PFSK-1 (cell line): ENCODE measurements around the gene SLC1A2.

ENCODE experiments used
- FOXP2 ChIP-seq: optimal IDR thresholded peaks from 2 replicates; pipeline ENCODE3; 2011; ENCODE audit warnings: borderline replicate concordance, control low read depth, inconsistent platforms; ENCODE audit not compliant: insufficient read depth; ENCODE audit errors: extremely low read length, extremely low read depth
- POLR2AphosphoS5 ChIP-seq: IDR thresholded peaks from 2 replicates; pipeline ENCODE4 v1.6.1; 2012; ENCODE audit warnings: low read depth, mild to moderate bottlenecking, control low read depth, low read length, moderate library complexity
- SIN3A ChIP-seq: IDR thresholded peaks from 2 replicates; pipeline ENCODE4 v1.6.1; 2012; ENCODE audit warnings: mild to moderate bottlenecking, low read length, moderate library complexity, borderline replicate concordance; ENCODE audit not compliant: insufficient read depth
- TAF1 ChIP-seq: IDR thresholded peaks from 2 replicates; pipeline ENCODE4 v1.6.1; 2012; ENCODE audit warnings: low read length, control low read depth, borderline replicate concordance; ENCODE audit not compliant: insufficient read depth
- TF ChIP-seq, protein P1 (sequence below), 2 experiments: IDR thresholded peaks; 2 replicates each; pipeline versions ENCODE4 v1.6.1 to v1.8.0; 2011 to 2012; ENCODE audit warnings: low read depth in 2 of 2, low read length in 2 of 2, control low read depth in 1 of 2, inconsistent platforms in 1 of 2, mild to moderate bottlenecking in 1 of 2, moderate library complexity in 1 of 2; ENCODE audit not compliant: insufficient read depth in 1 of 2

SLC1A2 gene

GRCh38 chr11:35338921-35339320 lies 80.4 kb downstream of the SLC1A2 start:
- no peak for TF ChIP-seq POLR2AphosphoS5
- no peak for TF ChIP-seq TAF1
- no peak for TF ChIP-seq SIN3A
- TF ChIP-seq, protein P1, sequence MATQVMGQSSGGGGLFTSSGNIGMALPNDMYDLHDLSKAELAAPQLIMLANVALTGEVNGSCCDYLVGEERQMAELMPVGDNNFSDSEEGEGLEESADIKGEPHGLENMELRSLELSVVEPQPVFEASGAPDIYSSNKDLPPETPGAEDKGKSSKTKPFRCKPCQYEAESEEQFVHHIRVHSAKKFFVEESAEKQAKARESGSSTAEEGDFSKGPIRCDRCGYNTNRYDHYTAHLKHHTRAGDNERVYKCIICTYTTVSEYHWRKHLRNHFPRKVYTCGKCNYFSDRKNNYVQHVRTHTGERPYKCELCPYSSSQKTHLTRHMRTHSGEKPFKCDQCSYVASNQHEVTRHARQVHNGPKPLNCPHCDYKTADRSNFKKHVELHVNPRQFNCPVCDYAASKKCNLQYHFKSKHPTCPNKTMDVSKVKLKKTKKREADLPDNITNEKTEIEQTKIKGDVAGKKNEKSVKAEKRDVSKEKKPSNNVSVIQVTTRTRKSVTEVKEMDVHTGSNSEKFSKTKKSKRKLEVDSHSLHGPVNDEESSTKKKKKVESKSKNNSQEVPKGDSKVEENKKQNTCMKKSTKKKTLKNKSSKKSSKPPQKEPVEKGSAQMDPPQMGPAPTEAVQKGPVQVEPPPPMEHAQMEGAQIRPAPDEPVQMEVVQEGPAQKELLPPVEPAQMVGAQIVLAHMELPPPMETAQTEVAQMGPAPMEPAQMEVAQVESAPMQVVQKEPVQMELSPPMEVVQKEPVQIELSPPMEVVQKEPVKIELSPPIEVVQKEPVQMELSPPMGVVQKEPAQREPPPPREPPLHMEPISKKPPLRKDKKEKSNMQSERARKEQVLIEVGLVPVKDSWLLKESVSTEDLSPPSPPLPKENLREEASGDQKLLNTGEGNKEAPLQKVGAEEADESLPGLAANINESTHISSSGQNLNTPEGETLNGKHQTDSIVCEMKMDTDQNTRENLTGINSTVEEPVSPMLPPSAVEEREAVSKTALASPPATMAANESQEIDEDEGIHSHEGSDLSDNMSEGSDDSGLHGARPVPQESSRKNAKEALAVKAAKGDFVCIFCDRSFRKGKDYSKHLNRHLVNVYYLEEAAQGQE (IDR thresholded peaks at IDR 0.05; ENCODE audit: insufficient read depth in 1 of 2, low read depth in 2 of 2, low read length in 2 of 2) = no peak
- TF ChIP-seq FOXP2 = no peak

- no peak for TF ChIP-seq SIN3A
- TF ChIP-seq POLR2AphosphoS5 = no peak
- TF ChIP-seq, protein P1 (IDR thresholded peaks at IDR 0.05; ENCODE audit: insufficient read depth in 1 of 2, low read depth in 2 of 2, low read length in 2 of 2) = no peak
- no peak for TF ChIP-seq TAF1
- TF ChIP-seq FOXP2 = no peak
Observed at GRCh38 chr11:35337914-35338305, 81.4 kb downstream of the SLC1A2 start.

DNA sequence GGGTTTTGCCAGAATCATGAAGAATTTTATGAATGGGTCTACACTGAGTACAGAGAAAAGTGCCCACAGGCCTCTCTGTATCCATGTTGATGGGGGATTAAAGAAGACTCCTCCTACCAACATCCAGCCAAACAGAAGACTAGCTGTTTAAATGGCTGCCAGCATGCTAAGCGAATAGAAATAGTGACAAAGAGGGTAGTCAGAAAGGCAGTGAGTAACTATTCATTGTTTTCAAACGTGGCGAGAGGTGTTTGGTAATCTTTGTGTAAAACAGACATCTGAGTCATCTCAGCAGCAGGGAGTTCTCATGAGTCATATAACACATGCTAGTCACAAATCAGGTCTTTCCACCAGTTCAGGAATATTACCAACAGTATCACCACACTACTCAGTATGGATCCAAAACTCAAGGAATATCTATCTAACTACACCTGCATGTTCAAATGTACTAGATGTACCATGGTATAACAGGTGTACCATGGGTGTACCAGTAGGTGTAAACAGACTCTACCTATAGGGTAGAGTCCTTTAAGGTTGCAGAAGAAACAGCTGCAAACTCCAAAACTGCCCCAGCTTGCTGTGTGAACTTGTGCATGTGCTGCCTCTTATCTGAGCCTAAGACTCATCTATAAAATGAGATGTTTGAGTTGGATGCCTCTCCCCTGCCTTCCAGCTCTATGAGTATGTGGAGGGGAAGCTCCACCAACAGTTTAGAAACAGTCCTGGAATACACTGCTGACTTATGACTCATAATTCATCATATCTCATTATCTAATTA lies 82.0 kb downstream of the SLC1A2 start:
- TF ChIP-seq SIN3A = peak; percentile 97; the same call in 1 of the 2 replicates
- TF ChIP-seq POLR2AphosphoS5 = no peak; the same call in 1 of the 2 replicates

DNA sequence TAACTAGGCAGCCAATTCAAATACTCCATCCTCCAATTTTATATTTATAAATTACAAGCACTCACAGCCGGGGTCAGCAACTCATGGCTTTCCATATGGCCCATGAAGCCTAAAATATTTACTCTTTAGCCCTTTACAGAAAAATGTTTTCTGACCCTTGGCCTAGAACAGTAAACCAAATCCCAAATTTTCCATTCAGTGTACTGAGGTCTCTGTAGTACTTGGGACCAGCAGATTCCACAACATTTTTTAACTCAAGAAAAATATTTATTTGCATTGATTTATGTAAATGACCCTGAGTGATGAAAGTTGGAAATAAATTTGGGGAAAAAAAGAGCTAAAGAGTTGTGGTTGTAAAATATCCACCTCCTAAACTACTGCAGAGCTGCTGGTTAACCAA lies 82.6 kb downstream of the SLC1A2 start:
- TF ChIP-seq TAF1 = no peak

- TF ChIP-seq FOXP2 = no peak
- no peak for TF ChIP-seq TAF1
- TF ChIP-seq, protein P1 (IDR thresholded peaks at IDR 0.05; ENCODE audit: insufficient read depth in 1 of 2, low read depth in 2 of 2, low read length in 2 of 2) = no peak
- no peak for TF ChIP-seq SIN3A
- TF ChIP-seq POLR2AphosphoS5 = no peak
Observed at GRCh38 chr11:35335226-35335625, 84.1 kb downstream of the SLC1A2 start.

DNA sequence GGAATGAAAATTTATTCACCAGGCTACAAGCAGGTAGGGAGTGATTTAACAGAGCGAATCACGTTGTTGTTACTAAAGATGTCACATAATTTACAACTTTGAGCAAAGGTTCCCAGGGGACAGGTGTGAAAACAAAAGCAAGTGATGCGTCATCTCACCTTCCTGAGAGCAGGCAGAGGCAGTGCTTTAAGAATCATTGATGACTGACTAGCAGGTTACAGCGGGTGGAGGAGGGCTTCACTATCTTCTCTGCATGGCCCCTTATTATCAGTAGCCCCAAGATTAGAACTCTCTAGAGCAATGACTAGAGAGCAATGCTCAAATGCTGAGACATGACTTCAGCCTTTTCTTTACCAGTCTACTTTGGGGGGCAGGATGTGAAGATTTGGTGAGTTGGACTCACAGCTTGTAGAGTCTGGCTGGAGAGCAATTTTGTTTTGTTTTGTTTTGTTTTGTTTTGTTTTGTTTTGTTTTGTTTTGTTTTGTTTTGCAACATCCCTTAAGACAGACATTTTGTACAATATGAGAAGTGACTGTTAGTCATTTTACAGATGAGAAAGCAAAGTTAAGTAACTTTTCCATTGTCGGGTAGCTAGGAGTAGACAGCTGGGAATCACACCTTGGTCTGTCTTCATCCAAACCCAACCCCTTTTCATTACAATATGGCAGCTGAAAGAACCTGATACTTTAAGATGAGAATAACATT lies 84.8 kb downstream of the SLC1A2 start:
- TF ChIP-seq SIN3A (no peak), FOXP2 (no peak), POLR2AphosphoS5 (no peak), TAF1 (no peak)
- TF ChIP-seq, protein P1 (IDR thresholded peaks at IDR 0.05; ENCODE audit: insufficient read depth in 1 of 2, low read depth in 2 of 2, low read length in 2 of 2) = no peak
